HG02852 (cell line): ENCODE measurements around the gene LRRC8D.
A peak's percentile ranks its signal among the peaks of the same experiment; 100 is the strongest.

Experiments
- ATAC-seq: cut with Tn5 transposase; IDR thresholded peaks from one replicate; pipeline ENCODE4 v1.9.1; 2021; ENCODE audit warnings: mild to moderate bottlenecking, moderate library complexity; ENCODE audit not compliant: unreplicated experiment

Gene LRRC8D

DNA sequence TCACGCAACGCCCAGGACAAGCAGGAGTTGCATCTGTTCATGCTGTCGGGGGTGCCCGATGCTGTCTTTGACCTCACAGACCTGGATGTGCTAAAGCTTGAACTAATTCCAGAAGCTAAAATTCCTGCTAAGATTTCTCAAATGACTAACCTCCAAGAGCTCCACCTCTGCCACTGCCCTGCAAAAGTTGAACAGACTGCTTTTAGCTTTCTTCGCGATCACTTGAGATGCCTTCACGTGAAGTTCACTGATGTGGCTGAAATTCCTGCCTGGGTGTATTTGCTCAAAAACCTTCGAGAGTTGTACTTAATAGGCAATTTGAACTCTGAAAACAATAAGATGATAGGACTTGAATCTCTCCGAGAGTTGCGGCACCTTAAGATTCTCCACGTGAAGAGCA is 113.6 kb downstream of the LRRC8D start:
- no peak for ATAC-seq

DNA sequence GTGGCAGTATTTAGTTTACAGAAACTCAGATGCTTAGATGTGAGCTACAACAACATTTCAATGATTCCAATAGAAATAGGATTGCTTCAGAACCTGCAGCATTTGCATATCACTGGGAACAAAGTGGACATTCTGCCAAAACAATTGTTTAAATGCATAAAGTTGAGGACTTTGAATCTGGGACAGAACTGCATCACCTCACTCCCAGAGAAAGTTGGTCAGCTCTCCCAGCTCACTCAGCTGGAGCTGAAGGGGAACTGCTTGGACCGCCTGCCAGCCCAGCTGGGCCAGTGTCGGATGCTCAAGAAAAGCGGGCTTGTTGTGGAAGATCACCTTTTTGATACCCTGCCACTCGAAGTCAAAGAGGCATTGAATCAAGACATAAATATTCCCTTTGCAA is 114.4 kb downstream of the LRRC8D start:
- no peak for ATAC-seq

DNA sequence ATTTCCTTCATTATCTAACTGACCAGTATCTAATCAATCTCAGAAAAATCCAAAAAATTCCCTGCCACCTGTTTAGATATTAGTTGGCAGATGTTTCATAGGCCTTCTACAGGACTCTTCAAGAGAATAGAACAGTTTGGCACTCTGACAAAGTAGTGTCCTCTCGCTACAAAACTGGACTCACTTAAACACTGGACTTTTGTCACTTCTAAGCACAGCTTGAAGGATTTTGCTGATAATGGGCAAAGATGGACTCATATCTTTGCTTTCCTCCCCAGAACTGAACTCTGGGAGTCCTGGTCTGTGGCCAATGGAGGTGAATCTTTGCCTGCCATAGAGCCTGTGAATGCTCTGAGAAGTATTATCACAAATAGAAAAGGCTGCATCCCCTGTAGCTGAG is 115.9 kb downstream of the LRRC8D start:
- no peak for ATAC-seq

DNA sequence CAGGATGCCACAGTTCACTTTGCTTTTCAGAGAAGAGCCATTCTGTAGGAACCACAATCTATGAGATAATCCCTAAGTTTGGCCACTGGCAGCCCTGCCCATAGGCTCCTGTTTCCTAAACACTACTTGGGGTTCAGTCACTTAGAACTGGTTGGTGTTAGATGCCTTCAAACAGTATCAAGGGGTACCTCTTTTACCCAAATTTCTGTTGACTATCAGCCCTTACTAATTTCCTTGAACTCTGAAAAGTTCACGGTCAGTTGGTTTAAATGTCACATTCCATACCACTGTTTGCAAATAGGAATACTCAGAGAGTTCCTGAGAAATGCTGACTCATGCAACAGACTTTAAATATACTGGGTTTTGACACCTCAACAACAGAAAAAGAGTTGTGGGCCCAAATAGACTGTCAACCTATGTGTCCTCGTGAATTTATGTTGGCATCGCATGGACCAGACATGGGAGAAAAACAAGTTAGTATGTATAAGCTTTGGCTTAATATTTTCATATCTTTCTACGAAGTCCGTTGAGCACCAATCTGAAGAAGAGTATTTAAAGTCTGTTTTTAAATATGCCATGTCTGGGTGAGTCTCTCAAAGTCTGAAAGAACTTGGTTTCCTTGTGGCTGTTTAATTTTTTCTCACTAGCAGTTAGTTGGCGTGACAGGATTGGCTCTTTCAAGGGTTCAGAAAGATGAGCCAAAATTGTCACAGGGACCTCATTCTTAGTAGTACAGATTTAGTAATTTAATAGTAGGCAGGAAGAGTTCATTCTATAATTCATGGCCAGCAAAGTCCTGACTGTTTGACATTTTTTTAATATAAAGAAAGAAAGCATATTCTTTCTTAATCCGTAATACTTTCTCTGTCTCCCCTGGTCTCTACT is 117.6 kb downstream of the LRRC8D start:
- ATAC-seq = no peak

DNA sequence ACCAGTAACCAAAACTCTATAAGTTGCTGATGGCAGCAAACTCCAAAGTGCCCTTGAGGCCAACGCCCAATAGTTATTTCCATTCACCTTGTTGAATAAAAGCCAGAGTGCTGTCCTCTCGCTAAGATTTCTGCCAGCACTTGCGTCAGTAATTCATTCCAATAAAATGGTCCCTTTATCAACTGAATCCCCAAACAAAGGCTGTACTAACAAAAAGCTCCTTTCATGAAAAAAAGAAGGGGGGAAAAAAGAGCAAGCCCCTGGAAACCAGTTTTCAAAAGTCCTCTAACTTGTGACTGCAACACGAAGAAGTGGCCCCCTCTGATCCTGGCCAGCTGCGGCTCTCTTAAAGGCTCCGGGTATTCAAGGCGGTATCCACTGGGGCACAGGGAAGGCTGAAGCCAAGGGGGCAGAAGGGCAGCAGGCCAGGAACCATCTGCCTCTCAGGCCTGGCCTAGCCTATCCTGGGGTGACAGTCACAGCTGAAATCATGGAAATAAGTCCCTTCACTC is 118.3 kb downstream of the LRRC8D start:
- ATAC-seq = no peak

DNA sequence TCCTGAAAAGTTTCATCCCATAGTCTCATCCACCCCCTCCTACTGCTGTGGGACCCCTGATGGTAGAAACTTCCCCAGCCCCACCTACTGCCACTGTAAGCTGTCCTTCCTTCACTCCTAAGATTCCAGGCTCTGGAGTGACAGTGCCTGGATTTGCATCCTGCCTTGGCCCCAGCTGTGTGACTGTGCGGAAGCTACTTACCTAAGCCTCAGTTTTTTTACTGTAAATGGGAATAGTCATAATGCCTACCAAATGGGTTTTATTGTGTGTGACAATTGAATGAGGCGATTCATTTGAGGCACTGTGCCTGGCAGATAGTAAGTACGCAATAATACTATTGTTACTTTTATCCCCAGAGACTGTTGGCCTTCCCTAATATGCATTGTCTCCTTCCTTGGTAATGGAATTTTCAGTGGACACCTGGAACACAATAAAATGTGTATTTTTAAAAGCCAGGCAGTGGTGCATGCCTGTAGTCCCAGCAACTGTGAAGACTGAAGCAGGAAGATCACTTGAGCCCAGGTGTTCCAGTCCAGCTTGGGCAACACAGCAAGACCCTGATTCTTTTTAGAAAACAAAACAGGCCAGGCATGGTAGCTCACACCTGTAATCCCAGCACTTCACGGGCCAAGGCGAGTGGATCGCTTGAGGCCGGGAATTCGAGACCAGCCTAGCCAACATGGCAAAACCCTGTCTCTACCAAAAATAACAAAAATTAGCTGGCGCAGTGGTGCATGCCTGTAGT is 119.0 kb downstream of the LRRC8D start:
- no peak for ATAC-seq

DNA sequence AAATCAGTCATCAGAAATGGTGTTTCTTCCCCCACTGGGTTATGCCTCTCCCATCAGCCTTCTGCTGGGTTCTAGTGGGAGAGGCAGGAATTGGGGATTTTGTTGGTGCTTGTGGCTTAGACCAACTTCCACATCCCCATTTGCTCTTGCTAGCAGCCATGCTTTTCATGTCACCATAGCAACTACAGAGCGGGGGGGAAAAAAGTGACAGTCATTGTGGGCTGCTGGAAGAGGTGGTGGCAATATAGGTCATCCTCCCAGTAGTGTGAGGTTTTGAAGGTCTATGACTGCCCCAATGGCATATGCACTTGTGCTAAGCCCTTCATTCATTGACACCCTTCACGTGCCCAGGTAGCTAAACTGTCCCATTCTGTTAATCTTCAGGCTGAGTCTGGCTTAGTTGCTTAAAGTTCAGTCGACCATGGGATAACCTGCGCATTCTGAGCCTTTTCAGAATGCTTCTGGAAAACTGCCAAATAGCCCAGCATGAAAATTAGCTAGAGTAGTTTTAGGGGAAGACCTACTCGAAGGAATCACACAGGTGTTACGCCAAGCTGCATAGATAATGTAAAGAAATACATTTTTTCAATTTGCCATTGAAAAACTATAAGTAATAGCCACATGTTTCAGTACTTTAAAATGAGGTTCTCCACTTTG is 120.4 kb downstream of the LRRC8D start:
- ATAC-seq = peak; percentile 38

DNA sequence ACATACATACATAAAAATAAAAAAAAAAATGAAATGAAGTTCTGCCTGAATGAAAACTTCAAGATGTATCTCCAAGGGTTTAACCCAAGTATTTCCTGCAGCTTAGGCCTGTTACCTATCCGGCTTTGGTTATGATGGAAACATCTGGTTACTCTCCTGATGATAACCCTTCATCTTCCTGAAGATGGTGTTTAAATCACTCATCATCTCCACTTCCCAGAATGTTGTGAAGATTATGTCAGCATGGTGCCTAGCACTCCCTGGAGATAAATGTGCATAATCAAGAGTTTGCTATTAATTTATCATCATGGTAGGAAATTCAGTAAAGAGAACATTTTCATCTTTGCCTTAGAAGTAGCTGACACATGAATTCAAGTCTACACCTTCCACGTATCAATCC is 121.2 kb downstream of the LRRC8D start:
- ATAC-seq = no peak

DNA sequence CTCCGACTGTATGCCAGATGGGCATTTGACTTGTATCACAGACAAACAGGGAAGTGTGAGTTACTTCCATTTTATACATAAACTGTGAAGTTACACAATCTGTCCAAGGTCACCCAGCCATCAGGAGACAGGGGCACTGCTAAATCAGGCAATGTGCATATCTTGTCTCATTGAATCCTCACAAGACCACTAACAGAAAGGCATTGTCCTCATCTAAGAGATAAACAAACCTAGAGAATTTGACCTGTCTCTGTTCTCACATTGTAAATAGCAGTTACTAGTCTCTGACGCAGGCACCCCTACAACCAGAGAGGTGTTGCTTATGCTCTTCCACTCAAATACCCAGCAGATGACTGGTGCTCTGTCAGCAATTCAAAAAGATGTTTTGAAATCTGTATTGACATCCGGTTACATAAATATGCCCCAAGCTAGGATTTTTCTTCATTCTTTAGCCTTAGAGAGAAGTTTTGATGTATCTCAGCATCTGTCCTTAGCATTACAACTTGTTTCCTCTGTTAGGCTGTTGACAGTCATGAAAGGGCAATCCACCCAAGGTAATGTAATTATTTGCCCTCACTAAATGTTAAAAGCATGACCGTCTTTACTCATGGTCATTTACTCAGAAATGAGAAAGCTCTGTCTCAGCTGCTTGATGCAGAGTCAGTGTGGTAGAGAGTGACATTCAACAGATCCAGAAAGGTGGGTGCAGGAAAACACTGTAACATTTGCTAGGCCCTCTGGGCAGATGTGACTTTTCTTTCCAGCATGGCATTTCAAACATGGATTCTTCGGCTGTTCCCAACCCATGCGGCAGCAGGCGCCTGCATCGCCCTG is 122.2 kb downstream of the LRRC8D start:
- no peak for ATAC-seq

DNA sequence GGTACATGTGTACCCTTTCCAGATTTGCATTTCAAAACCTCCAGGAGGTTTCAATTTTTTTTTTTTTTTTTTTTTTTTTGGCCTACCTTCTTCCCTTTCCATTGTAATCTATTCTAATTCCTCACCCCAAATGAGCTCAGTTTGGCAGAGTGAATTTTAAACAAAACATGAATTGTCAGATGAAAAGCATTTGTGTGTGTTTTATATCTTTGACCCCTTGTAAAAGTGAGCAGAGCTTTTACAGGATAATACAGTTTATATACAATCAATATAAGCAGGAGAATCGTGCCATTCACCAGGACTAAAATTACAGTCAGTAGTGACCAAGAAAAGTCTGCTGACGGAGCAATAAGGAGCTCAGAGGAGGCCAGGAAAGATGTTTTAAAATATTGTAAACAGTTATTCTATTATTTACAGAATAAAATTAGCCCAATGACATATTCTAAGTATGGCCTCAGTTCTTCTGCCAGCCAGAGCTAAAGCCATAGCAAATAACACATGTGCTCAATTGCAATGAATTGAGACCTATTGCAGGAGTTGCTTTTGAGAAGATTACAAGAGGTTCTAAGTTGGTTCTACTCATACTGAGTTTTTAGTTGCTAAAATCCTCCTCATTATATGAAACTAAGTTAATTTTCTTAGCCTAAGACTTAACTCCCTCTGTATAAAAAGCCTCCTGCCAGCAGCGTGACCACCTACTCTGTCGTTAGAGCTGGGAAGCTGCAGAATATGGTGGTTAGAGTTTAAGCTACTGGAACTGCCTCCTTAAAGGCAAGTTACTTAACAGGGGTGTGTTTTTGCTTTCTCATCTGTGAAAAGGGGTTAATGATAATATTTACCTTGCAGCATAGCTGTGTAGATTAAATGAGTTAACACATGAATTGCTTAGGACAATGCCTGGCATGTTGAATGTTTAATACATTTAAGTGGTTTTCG is 123.3 kb downstream of the LRRC8D start:
- ATAC-seq = no peak

DNA sequence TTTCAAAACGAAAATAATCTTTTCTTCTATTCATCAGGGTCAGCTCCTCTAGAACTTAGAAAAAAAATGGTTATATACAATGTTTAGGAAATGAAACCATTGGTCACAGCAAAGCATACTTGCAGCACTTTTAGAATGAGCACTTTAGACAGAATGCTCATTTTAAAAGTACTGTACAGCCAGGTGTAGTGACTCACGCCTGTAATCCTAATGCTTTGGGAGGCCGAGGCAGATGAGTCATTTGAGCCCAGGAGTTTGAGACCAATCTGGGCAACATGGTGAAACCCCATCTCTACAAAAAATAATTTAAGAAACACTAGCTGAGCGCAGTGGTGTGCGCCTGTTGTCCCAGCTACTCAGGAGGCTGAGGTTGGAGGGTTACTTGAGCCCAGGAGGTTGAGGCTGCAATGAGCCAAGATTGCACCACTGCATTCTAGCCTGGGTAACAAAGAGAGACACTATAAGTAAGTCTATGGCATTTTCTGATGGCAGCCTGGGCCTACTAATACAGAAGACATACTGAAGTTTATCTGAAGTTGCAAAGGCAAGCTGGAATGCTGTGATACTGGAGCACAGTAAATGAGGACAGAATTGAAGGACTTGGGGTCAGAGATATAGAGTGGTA is 125.1 kb downstream of the LRRC8D start:
- peak; percentile 91 for ATAC-seq

DNA sequence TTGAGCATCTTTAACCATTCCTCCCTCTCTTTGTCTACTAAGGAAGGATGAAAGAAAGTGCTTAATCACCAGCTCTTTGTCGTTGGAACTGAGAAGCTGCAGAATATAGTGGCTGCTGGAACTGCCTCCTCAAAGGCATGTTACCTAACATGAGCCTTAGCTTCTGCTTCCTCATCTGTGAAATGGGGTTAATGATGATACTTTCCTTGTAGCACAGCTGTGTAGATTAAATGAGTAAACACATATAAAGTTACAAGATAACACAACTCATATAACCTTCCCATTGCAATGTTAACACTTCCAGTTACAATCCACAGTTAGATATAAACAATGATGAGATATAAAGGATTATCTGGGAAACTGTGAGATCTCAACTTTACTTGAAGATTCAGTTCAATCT is 125.7 kb downstream of the LRRC8D start:
- ATAC-seq = no peak

DNA sequence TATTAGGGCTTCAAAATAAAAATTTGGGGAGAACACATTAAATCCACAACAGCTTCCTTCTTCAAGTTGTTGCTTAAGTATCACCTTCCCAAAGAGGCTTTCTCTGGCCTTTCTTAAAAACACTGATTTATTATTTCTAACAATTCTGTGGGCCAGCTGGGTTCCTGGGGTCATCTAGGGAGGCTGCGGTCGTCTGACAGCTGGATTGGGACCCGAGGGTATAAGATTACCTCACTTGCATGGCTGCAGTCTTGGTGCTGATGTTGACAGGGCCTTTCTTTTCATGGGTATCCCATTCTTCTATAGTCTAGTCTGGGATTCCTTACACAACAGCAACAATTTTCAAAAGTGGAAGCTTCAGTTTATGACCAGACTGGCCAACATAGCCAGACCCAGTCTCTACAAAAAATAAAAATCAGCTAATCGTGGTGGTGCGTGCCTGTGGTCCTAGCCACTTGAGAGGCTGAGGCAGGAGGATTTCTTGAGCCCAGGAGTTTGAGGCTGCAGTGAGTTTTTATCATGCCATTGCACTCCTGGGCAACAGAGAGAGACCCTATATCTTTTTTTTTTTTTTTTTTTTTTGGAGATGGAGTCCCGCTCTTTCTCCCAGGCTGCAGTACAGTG is 128.0 kb downstream of the LRRC8D start:
- ATAC-seq = no peak

DNA sequence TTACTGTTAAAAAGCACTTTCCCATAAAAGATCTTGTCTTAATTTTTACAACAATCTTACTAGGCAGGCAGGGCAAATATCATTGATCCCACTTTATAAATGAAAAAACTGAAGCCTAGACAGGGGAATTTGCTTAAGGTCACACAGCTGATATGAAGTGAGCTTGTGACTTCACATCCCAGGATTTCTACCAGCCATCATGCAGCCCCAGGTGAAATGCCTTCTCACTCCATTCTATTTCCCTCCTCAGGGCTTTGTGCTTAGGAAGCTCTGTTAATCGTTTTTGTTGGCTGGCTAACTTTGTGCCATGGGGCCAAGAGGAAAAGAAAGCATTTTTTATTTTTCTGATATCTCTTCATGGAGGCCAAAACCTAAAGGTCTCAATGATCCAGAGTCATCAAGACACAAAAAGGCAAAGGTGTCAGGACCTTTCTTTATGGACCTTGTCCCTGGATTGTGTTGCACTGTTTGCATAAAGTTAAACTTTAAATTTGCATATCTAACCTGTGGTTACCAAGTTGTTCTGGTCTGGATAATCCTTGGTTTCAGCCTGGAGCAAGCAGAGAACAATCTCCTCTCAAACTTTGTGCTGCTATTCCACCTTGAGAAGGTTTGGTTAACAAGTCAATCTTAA is 129.3 kb downstream of the LRRC8D start:
- ATAC-seq = no peak

DNA sequence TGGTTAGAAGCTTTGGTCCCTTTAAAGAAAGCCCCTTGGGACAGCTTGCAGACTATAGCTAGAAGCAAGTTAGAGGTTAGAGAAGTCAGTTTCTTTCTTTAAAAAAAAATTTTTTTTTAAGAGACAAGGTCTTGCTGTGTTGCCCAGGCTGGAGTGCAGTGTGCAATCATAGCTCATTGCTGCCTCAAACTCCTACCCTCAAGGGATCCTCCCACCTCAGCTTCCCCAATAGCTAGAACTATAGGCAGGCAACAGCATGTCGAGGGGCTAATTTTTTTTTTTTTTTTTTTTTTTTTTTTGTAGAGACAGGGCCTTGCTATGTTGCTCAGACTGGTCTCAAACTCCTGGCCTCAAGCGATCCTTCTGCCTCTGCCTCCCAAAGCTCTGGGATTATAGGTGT is 129.9 kb downstream of the LRRC8D start:
- no peak for ATAC-seq

DNA sequence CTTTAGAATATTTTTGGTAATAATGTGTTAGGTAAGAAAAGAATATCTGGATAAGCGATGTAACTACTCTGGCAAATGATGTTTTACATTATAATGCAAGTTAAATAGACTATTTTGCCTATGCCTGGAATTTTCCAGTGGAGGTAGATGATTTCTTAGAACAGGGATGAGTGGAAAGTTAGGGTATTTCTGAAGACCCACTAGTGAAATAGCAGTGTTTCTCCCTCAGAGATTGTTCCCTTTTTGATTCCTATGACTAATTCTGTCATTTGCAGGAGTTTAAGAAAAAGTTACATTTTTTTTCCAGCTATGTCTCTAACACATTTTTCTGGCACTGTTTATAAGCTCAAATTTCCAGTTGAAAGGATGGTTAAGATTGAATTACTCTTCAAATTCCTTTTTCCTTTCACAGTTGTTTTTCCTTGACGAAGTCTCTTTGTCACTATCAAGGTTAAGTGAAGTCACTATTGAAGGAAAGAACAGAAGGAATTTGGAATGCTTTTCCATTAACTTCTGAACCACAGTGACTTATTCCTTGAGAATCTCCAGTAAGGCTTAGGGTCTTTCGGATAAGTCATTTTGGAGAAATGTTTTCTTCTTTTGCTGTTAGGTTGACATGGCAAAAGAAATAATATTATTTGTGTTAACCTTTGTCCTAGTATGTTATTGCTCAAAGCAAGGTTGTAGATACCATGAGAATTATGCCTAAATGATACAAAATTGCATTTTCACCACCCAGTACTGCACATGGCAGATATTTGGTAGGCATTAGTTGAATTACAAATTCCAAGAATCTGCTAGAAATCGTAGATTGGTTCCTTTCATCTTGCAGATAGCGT is 131.2 kb downstream of the LRRC8D start:
- no peak for ATAC-seq

DNA sequence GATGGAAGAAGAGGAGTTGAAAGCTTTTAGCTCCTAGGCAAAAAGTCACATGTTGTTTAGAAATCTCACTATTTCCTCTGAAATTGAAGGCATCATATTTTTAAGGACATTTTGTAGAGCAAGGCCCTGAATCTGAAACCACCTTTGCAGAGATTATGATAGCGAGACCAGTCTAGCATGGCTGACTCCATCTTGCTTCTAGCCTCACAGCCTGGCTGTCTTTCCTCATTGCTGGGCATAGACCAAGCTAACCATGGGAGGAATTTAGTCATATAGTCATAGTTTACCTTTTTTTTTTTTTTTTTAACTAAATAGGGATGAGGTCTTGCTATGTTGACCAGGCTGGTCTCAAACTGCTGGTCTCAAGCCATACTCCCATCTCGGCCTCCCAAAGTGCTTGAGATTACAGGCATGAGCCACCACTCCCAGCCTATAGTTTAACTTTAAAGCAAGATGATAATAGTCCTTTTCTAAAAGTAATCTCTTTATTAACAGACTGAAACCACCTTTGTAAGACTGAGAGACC is 131.8 kb downstream of the LRRC8D start:
- peak; percentile 7 for ATAC-seq
